HG03095 (cell line): ENCODE data around the gene KAT2B.
A peak's percentile ranks its signal among the peaks of the same experiment; 100 is the strongest.
"Not testable (repeated sequence)": the region's sequence is repeated elsewhere in the genome, so short reads cannot be mapped to it uniquely, and the experiment has no call there.

ENCODE experiments used
- ATAC-seq: cut with Tn5 transposase; IDR thresholded peaks from one replicate; pipeline ENCODE4 v1.9.1; 2021; ENCODE audit warnings: moderate library complexity; ENCODE audit not compliant: unreplicated experiment

KAT2B gene

GRCh38 chr3:20039765-20040547, at the start of gene KAT2B:
Gene KAT2B (plus strand): TSS chr3:20040446. CDS start chr3:20040478, 32 bp downstream.
- ATAC-seq: peak; percentile 50

GRCh38 chr3:19994796-19995195, 45.5 kb upstream of the KAT2B start:
- ATAC-seq: no peak

GRCh38 chr3:19997502-19997901, 42.7 kb upstream of the KAT2B start:
- ATAC-seq: no peak

- ATAC-seq: no peak
Measured at GRCh38 chr3:20001932-20002331, 38.3 kb upstream of the KAT2B start.

- no peak for ATAC-seq
Measured at GRCh38 chr3:20007960-20008359, 32.3 kb upstream of the KAT2B start.

- no peak for ATAC-seq
Measured at GRCh38 chr3:20008646-20009045, 31.6 kb upstream of the KAT2B start.

GRCh38 chr3:20012164-20012563, 28.1 kb upstream of the KAT2B start, which contains the start of gene PP2D1:
Gene PP2D1 (minus strand): TSS chr3:20012264. CDS start chr3:20012072, 192 bp downstream.
- ATAC-seq: no peak

- ATAC-seq: no peak
Measured at GRCh38 chr3:20013396-20013795, 26.9 kb upstream of the KAT2B start.

- no peak for ATAC-seq
Measured at GRCh38 chr3:20015525-20015924, 24.7 kb upstream of the KAT2B start.

GRCh38 chr3:20016076-20016475, 24.2 kb upstream of the KAT2B start:
- ATAC-seq: not testable (repeated sequence)

- ATAC-seq: no peak
Measured at GRCh38 chr3:20022954-20023622, 17.2 kb upstream of the KAT2B start.

- ATAC-seq: no peak
Measured at GRCh38 chr3:20023623-20024405, 16.4 kb upstream of the KAT2B start.

- no peak for ATAC-seq
Measured at GRCh38 chr3:20027136-20027535, 13.1 kb upstream of the KAT2B start.

GRCh38 chr3:20028905-20029331, 11.3 kb upstream of the KAT2B start:
- ATAC-seq: no peak

GRCh38 chr3:20031939-20032338, 8.3 kb upstream of the KAT2B start:
- ATAC-seq: not testable (repeated sequence)

- ATAC-seq: no peak
Measured at GRCh38 chr3:20035019-20035418, 5.2 kb upstream of the KAT2B start.

- no peak for ATAC-seq
Measured at GRCh38 chr3:20037255-20037996, 2.8 kb upstream of the KAT2B start.

- ATAC-seq: no peak
Measured at GRCh38 chr3:20038699-20039465, 1.4 kb upstream of the KAT2B start.

- ATAC-seq: no peak
Measured at GRCh38 chr3:20039466-20039764, 831 bp upstream of the KAT2B start.

GRCh38 chr3:20040548-20041196, 426 bp downstream of the KAT2B start:
- ATAC-seq: peak; percentile 39
